Head of caudate nucleus (tissue), 42 donors: ENCODE results near the gene PTGDS.
"Not testable (repeated sequence)": the region's sequence is repeated elsewhere in the genome, so short reads cannot be mapped to it uniquely, and the experiment has no call there.

Experiments used
- DNase-seq, 42 donors: peaks; one replicate each; pipeline versions ENCODE4 v3.0.0 to v3.0.0-alpha.2; 2020 to 2021; ENCODE audit warnings: mixed read lengths in 7 of 42
- intact Hi-C: fragments of 100-400 bp; cut with DNase I; formaldehyde crosslinking; loops from one replicate; pipeline ENCODE4 v1.15.0; 2022

The PTGDS gene

GRCh38 chr9:136996361-136997292 is 19.3 kb downstream of the PTGDS start, which contains the start of gene CLIC3:
Gene CLIC3, minus strand, starts transcription at chr9:136996568. Its CDS starts 25 bp downstream, at chr9:136996543.
- intact Hi-C loops: no loop called here
- peak in 2 of 42 donors; percentile 9 to 40 for DNase-seq

GRCh38 chr9:136997371-136997770 is 20.1 kb downstream of the PTGDS start:
- intact Hi-C loops: no loop called here
- DNase-seq: peak in 1 of 42 donors; percentile 8

GRCh38 chr9:136997830-136998234 is 20.5 kb downstream of the PTGDS start:
- DNase-seq: no peak
- intact Hi-C loops: no loop called here

GRCh38 chr9:137000177-137000930 is 23.1 kb downstream of the PTGDS start:
- intact Hi-C loops: no loop called here
- DNase-seq: no peak

GRCh38 chr9:137001857-137002645 is 24.7 kb downstream of the PTGDS start:
- DNase-seq: no peak
- intact Hi-C loops: no loop called here

- intact Hi-C loops: no loop called here
- no peak for DNase-seq
Observed at GRCh38 chr9:137002646-137003041, 25.3 kb downstream of the PTGDS start.

- intact Hi-C loops: not testable (repeated sequence)
- peak in 20 of 42 donors; percentile 43 to 81 (median 60) for DNase-seq
Observed at GRCh38 chr9:137004285-137004684, 27.0 kb downstream of the PTGDS start.

GRCh38 chr9:137006116-137007003 is 29.1 kb downstream of the PTGDS start:
- intact Hi-C loops: no loop called here
- peak in 4 of 42 donors; percentile 28 to 56 (median 30) for DNase-seq

GRCh38 chr9:137007108-137007815 is 30.0 kb downstream of the PTGDS start:
- peak in 1 of 42 donors; percentile 13 for DNase-seq
- intact Hi-C loops: no loop called here

- intact Hi-C loops: no loop called here
- DNase-seq: no peak
Observed at GRCh38 chr9:137007816-137008270, 30.5 kb downstream of the PTGDS start.

GRCh38 chr9:137008312-137008711 is 31.0 kb downstream of the PTGDS start:
- DNase-seq: no peak
- intact Hi-C loops: no loop called here

GRCh38 chr9:137009217-137009616 is 31.9 kb downstream of the PTGDS start:
- no peak for DNase-seq
- intact Hi-C loops: no loop called here

- intact Hi-C loops: no loop called here
- no peak for DNase-seq
Observed at GRCh38 chr9:137009938-137010732, 32.8 kb downstream of the PTGDS start.

GRCh38 chr9:137011156-137011555 is 33.9 kb downstream of the PTGDS start:
- intact Hi-C loops: no loop called here
- DNase-seq: no peak

- intact Hi-C loops: no loop called here
- no peak for DNase-seq
Observed at GRCh38 chr9:137011907-137012675, 34.8 kb downstream of the PTGDS start.
